ENCODE results near the gene ABLIM1.

- no peak for TF ChIP-seq CTCF (IDR thresholded peaks at IDR 0.05)
- no peak for TF ChIP-seq POLR2A (IDR thresholded peaks at IDR 0.05)
These were observed 61.3 kb downstream of the ABLIM1 start for GRCh38 chr10:114596793-114597192.

Data from testis (tissue), 2 donors.